GM19035 (cell line): ENCODE data around the gene INCA1.

Experiments used
- ATAC-seq: cut with Tn5 transposase; IDR thresholded peaks from one replicate; pipeline ENCODE4 v1.9.1; 2021; ENCODE audit not compliant: unreplicated experiment

INCA1 gene

GRCh38 chr17:5011928-5012327 lies 14.6 kb upstream of the INCA1 start:
- no peak for ATAC-seq

GRCh38 chr17:5003214-5003867 lies 6.0 kb upstream of the INCA1 start:
- no peak for ATAC-seq

GRCh38 chr17:5002121-5002788 lies 4.9 kb upstream of the INCA1 start:
- no peak for ATAC-seq

- ATAC-seq = no peak
These were observed 2.9 kb upstream of the INCA1 start for GRCh38 chr17:5000237-5000639.

- ATAC-seq = no peak
These were observed 2.2 kb upstream of the INCA1 start for GRCh38 chr17:4999430-5000093.

GRCh38 chr17:4998732-4999429 lies 1.6 kb upstream of the INCA1 start:
- no peak for ATAC-seq

GRCh38 chr17:4998027-4998731 lies 857 bp upstream of the INCA1 start:
- peak; percentile 16 for ATAC-seq

- ATAC-seq = no peak
These were observed 3.2 kb downstream of the INCA1 start for GRCh38 chr17:4994081-4994595.

- peak; percentile 3 for ATAC-seq
These were observed 9.4 kb downstream of the INCA1 start for GRCh38 chr17:4987767-4988567.

- ATAC-seq = peak; percentile 78
These were observed 10.2 kb downstream of the INCA1 start, which contains the start of gene CAMTA2 for GRCh38 chr17:4986951-4987766. TSS of gene CAMTA2 (minus strand) at chr17:4987675. CDS start at chr17:4986222, 1,453 bp downstream.

GRCh38 chr17:4986403-4986802 lies 10.9 kb downstream of the INCA1 start:
- no peak for ATAC-seq

- ATAC-seq = no peak
These were observed 15.0 kb downstream of the INCA1 start for GRCh38 chr17:4982305-4982704.

GRCh38 chr17:4980644-4981216 lies 16.6 kb downstream of the INCA1 start:
- no peak for ATAC-seq

GRCh38 chr17:4978726-4979125 lies 18.6 kb downstream of the INCA1 start:
- no peak for ATAC-seq

GRCh38 chr17:4974115-4974670 lies 23.1 kb downstream of the INCA1 start:
- ATAC-seq = no peak

- ATAC-seq = no peak
These were observed 23.8 kb downstream of the INCA1 start for GRCh38 chr17:4973256-4974114.

GRCh38 chr17:4972752-4973151 lies 24.6 kb downstream of the INCA1 start:
- no peak for ATAC-seq
